ENCODE measurements around the gene DEFB121. TPM values are rescaled to one million over a fixed set of nuclear protein-coding genes. Genes with fewer than 3 reads are reported as not detected.

The DEFB121 gene, protein sequence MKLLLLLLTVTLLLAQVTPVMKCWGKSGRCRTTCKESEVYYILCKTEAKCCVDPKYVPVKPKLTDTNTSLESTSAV
- total RNA-seq = not detected
- long read RNA-seq = 0 reads

DNA sequence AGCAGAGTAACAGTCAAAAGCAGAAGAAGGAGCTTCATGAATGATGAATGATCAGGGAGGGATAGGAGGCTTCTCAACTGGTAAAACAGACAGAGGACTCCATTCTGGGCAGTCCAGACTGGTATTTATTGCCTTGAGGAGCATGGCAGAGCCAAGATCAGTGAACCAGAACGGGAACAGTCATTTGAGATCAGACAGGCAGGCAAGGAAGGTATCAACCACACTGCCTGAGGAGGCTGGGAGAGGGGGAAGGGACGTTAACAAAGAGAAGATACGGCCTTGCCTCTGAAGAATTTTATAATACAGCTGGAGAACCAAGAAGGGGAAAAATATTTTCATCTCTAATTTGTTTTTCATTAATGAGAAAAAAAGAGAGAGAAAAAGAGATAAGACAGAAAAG is at the start of gene DEFB121:
TSS of gene DEFB121 (minus strand) at position 101 of the 400 bp plus-strand sequence. CDS start at position 38, 63 bp downstream.
- Histone ChIP-seq H3K4me1 (no peaks in the 10 kb centered on the region), H3K9me3 (no peaks in the 10 kb centered on the region), H3K4me3 (no peak within 1 kb of the TSS), H3K27ac (no peak within 1 kb of the TSS), H3K36me3 (no peaks in the 10 kb centered on the region), H3K27me3 (no peaks in the 10 kb centered on the region)
- TF ChIP-seq, protein P1, sequence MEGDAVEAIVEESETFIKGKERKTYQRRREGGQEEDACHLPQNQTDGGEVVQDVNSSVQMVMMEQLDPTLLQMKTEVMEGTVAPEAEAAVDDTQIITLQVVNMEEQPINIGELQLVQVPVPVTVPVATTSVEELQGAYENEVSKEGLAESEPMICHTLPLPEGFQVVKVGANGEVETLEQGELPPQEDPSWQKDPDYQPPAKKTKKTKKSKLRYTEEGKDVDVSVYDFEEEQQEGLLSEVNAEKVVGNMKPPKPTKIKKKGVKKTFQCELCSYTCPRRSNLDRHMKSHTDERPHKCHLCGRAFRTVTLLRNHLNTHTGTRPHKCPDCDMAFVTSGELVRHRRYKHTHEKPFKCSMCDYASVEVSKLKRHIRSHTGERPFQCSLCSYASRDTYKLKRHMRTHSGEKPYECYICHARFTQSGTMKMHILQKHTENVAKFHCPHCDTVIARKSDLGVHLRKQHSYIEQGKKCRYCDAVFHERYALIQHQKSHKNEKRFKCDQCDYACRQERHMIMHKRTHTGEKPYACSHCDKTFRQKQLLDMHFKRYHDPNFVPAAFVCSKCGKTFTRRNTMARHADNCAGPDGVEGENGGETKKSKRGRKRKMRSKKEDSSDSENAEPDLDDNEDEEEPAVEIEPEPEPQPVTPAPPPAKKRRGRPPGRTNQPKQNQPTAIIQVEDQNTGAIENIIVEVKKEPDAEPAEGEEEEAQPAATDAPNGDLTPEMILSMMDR (IDR thresholded peaks at IDR 0.05) = no peak
- TF ChIP-seq POLR2A (IDR thresholded peaks at IDR 0.05) = no peak
- no peak for DNase-seq
- no peak for ATAC-seq
- 25% methylated on average over 3 of the region's 3 CpGs for WGBS (ENCODE audit: insufficient coverage, low coverage, low lambda C conversion rate, missing lambda C conversion rate)
- intact Hi-C loops (cut with DNase I) = no loop called here

DNA sequence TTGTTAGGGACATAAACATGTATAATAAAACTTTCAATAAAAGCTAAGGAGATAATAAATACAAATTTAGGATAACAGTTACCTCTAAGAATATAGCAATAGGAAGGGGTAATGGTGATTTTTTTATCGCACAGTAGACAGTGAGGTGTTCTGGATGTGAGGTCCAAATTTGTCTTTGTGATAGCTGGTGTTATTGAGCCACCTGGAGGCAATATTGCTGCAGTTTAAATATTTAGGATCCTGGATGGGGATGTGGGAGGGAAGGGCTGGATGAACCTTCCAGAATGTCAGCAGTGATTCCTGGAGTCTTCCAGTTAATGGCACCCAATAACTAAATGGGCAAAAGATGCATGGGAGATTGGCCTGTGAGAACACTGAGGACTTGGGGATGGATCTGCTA is 48.3 kb upstream of the DEFB121 start:
- ATAC-seq (no peak), DNase-seq (no peak)
- TF ChIP-seq, protein P1 (IDR thresholded peaks at IDR 0.05) = no peak
- TF ChIP-seq POLR2A (IDR thresholded peaks at IDR 0.05) = no peak
- Histone ChIP-seq H3K27ac (no peak overlapping the region), H3K4me3 (no peak overlapping the region), H3K27me3 (peaks cover 0 to 6% of the 10 kb centered on the region in 2 donors), H3K9me3 (no peaks in the 10 kb centered on the region), H3K36me3 (no peaks in the 10 kb centered on the region), H3K4me1 (no peaks in the 10 kb centered on the region)
- intact Hi-C loops (cut with DNase I) = no loop called here
- WGBS (ENCODE audit: insufficient coverage, low coverage, low lambda C conversion rate, missing lambda C conversion rate) = 75% methylated on average over 1 of the region's 1 CpG

DNA sequence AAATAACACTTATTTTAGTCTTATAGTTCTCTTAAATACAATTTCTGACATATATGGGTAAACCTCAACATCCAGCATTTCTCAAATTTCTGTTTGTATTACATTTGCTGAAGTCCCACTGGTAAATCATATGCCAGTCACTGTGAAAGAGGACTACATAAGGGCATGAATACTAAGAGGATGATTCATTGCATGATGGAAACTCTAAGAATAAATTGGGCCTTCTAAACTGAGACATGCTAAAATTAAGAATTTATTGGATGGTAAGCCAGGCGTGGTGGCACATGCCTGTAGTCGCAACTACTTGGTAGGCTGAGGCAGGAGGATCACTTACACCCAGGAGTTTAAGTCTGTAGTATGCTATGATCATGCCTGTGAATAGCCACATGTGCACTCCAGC is 46.6 kb upstream of the DEFB121 start:
- DNase-seq = no peak
- intact Hi-C loops (cut with DNase I) = no loop called here
- Histone ChIP-seq H3K9me3 (no peaks in the 10 kb centered on the region), H3K4me1 (no peaks in the 10 kb centered on the region), H3K27me3 (peaks cover 0 to 1% of the 10 kb centered on the region in 2 donors), H3K36me3 (no peaks in the 10 kb centered on the region), H3K4me3 (no peak overlapping the region), H3K27ac (no peak overlapping the region)
- TF ChIP-seq, protein P1 (IDR thresholded peaks at IDR 0.05) = no peak
- no peak for TF ChIP-seq POLR2A (IDR thresholded peaks at IDR 0.05)
- no peak for ATAC-seq
- WGBS (ENCODE audit: insufficient coverage, low coverage, low lambda C conversion rate, missing lambda C conversion rate) = 20% methylated on average over 2 of the region's 2 CpGs

DNA sequence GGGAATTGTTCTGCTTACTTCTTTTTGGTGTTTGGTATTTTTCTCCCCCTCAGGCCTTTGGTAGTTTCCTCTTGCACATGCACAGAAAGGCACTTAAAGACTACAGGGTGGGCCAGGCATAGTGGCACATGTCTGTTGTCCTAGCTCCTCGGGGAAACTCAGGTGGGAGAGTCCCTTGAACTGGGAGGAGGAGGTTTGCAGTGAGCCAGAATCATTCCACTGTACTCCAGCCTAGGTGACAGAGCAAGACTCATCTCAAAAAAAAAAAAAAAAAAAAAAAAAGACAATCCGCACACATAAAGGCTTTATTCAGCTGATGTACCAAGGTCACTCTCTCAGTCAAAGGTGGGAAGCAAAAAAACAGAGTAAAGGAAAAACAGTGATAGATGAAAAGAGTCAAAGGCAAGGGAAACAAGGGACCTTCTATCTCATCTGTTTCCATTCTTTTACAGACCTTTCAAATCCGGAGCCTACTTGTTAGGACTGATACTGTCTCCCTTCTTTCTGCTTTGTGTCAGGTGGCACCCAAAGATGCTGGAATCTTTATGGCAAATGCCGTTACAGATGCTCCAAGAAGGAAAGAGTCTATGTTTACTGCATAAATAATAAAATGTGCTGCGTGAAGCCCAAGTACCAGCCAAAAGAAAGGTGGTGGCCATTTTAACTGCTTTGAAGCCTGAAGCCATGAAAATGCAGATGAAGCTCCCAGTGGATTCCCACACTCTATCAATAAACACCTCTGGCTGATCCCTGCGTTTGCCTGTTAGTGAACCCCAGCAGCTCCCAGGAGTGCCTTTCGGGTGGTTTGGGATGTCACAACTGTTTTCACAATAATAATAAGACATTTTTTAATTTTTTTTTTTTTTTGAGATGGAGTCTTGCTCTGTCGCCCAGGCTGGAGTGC is 43.7 kb upstream of the DEFB121 start:
- no peaks in the 10 kb centered on the region for H3K4me1 ChIP-seq
- no peak overlapping the region for H3K4me3 ChIP-seq
- H3K9me3 ChIP-seq = no peaks in the 10 kb centered on the region
- intact Hi-C loops (cut with DNase I) = no loop called here
- H3K27ac ChIP-seq = no peak overlapping the region
- ATAC-seq (no peak), DNase-seq (no peak)
- WGBS (ENCODE audit: insufficient coverage, low coverage, low lambda C conversion rate, missing lambda C conversion rate) = 52% methylated on average over 8 of the region's 8 CpGs
- H3K27me3 ChIP-seq = no peaks in the 10 kb centered on the region
- H3K36me3 ChIP-seq = no peaks in the 10 kb centered on the region
- no peak for TF ChIP-seq POLR2A (IDR thresholded peaks at IDR 0.05)
- TF ChIP-seq, protein P1 (IDR thresholded peaks at IDR 0.05) = no peak
